Endothelial cell of umbilical vein (primary cell): ENCODE measurements around the gene CHURC1. TPM values are rescaled to one million over a fixed set of nuclear protein-coding genes. Genes with fewer than 3 reads are reported as not detected.

Experiments
- BruUV-seq: library from RNA; stranded (reverse); fragments of 400-500 nt; replicated peaks from 2 replicates; lab custom pipeline; 2021; lab: Mats Ljungman, UMichigan
- CTCF ChIA-PET: fragments of 300-600, 350-600 bp; sonication (Branson Sonifier 250); formaldehyde crosslinking; loops from one replicate; lab custom pipeline; 2021; ENCODE audit warnings: antibody characterized with exemption, inconsistent platforms; lab: Charles Lee
- POLR2A ChIA-PET: fragments of 300-600, 350-600 bp; sonication (Branson Sonifier 250); formaldehyde crosslinking; loops from one replicate; lab custom pipeline; 2021; ENCODE audit warnings: antibody characterized with exemption, inconsistent platforms; lab: Charles Lee
- DNase-seq: peaks from one replicate; pipeline ENCODE4 v3.0.0-alpha.2; 2011; ENCODE audit warnings: low read depth, low spot score
- FAIRE-seq: peaks from 2 replicates; lab custom pipeline; 2011; peaks lifted over from hg19 to GRCh38; lab: Jason Lieb, UNC
- H2AFZ ChIP-seq: 2 replicates; pipeline ENCODE4 v1.6.0; 2012; ENCODE audit warnings: low read depth, low read length, control low read depth, inconsistent platforms
- H3K27ac ChIP-seq: 2 replicates; pipeline ENCODE4 v1.5.1; 2011; ENCODE audit warnings: low read depth, mild to moderate bottlenecking, control low read depth, low read length, moderate library complexity; ENCODE audit not compliant: insufficient read depth
- H3K27me3 ChIP-seq, 2 experiments: 2 replicates each; pipeline versions ENCODE4 v1.6.0 to v1.6.1; 2011; ENCODE audit warnings: low read length in 2 of 2, mixed read lengths in 1 of 2; ENCODE audit not compliant: control insufficient read depth in 2 of 2, insufficient read depth in 2 of 2
- H3K36me3 ChIP-seq, 2 experiments: 2 replicates in 1 of 2; 3 replicates in 1 of 2; pipeline ENCODE4 v1.5.1; 2011; ENCODE audit warnings: low read length in 2 of 2, mild to moderate bottlenecking in 1 of 2, moderate library complexity in 1 of 2; ENCODE audit not compliant: control insufficient read depth in 2 of 2, insufficient read depth in 2 of 2; ENCODE audit errors: extremely low read depth in 1 of 2
- H3K4me1 ChIP-seq: 3 replicates; pipeline ENCODE4 v1.5.1; 2011; ENCODE audit warnings: mild to moderate bottlenecking, low read length; ENCODE audit not compliant: control insufficient read depth, insufficient read depth; ENCODE audit errors: extremely low read depth
- H3K4me2 ChIP-seq: 2 replicates; pipeline ENCODE4 v1.6.1; 2011; ENCODE audit warnings: low read length, control low read depth, mixed read lengths; ENCODE audit not compliant: insufficient read depth
- H3K4me3 ChIP-seq, 3 experiments: fragments of 200-600 bp in 1 of 3; sonication (generic), shearing (Covaris generic) in 1 of 3; replicated peaks in 1 of 3; 2 replicates each; pipeline ENCODE4 v1.5.1; 2011 to 2016; ENCODE audit warnings: control low read depth in 3 of 3, low read length in 3 of 3, mild to moderate bottlenecking in 2 of 3, inconsistent platforms in 1 of 3, low read depth in 1 of 3, moderate library complexity in 1 of 3; ENCODE audit not compliant: insufficient read depth in 1 of 3
- H3K79me2 ChIP-seq: 2 replicates; pipeline ENCODE4 v1.6.0; 2012; ENCODE audit warnings: low read length, inconsistent platforms; ENCODE audit not compliant: control insufficient read depth, insufficient read depth
- H3K9ac ChIP-seq: replicated peaks from 2 replicates; pipeline ENCODE3; 2011; ENCODE audit warnings: low read length, control low read depth; ENCODE audit not compliant: insufficient read depth; ENCODE audit errors: extremely low read depth
- H3K9me1 ChIP-seq: replicated peaks from 3 replicates; pipeline ENCODE4 v1.6.0; 2011; ENCODE audit warnings: mild to moderate bottlenecking, low read length; ENCODE audit not compliant: control insufficient read depth, insufficient read depth; ENCODE audit errors: extremely low read depth
- H3K9me3 ChIP-seq: replicated peaks from 2 replicates; pipeline ENCODE4 v1.5.1; 2012; ENCODE audit warnings: low read length, inconsistent platforms; ENCODE audit not compliant: control insufficient read depth, insufficient read depth
- H4K20me1 ChIP-seq: replicated peaks from 2 replicates; pipeline ENCODE3; 2011; ENCODE audit warnings: mild to moderate bottlenecking, low read length; ENCODE audit not compliant: control insufficient read depth, insufficient read depth; ENCODE audit errors: extremely low read depth
- EZH2 ChIP-seq: IDR thresholded peaks from 2 replicates; pipeline ENCODE4 v1.6.1; 2012; ENCODE audit warnings: borderline replicate concordance, low read depth, mild to moderate bottlenecking, moderate library complexity, low read length, inconsistent platforms; ENCODE audit not compliant: severe bottlenecking
- JUN ChIP-seq: IDR thresholded peaks from 2 replicates; pipeline ENCODE4 v1.6.1; 2011; ENCODE audit warnings: borderline replicate concordance, low read depth; ENCODE audit not compliant: insufficient read length, insufficient read depth
- POLR2A ChIP-seq: IDR thresholded peaks from 2 replicates; pipeline ENCODE4 v1.6.1; 2012; ENCODE audit warnings: low read depth, mild to moderate bottlenecking, control low read depth, low read length
- dilution Hi-C: fragments of 300-500 bp; cut with MboI; formaldehyde crosslinking; loops from one replicate; pipeline ENCODE4 v1.15.0; 2019; ENCODE audit warnings: low sequenced_read_pairs; ENCODE audit not compliant: extremely low pct_ligation_motif_present
- intact Hi-C: fragments of 100-400 bp; cut with micrococcal nuclease; formaldehyde crosslinking; loops from one replicate; pipeline ENCODE4 v1.10.0; 2022
- polyA plus RNA-seq, 4 experiments: library from polyadenylated mRNA; depleted of rRNA in 3 of 4; stranded (reverse) in 3 of 4; unstranded in 1 of 4; fragments of >200 nt; gene quantifications; 2 replicates each; pipeline versions ENCODE4 v1.2.1 to v1.2.3, GENCODE V29; 2011 to 2012; ENCODE audit warnings: missing spikeins in 1 of 4
- total RNA-seq: library from RNA; stranded (reverse); gene quantifications from 2 replicates; pipeline ENCODE4 v1.2.3, GENCODE V29; 2021
- TF ChIP-seq, protein P1 (sequence below): IDR thresholded peaks from 2 replicates; pipeline ENCODE4 v1.6.1; 2011; ENCODE audit not compliant: insufficient read depth, insufficient read length

The CHURC1 gene
- total and polyA plus RNA-seq, 2 donors (not counting 3 experiments of a cell fraction or from before 2014, with no cell fraction given): 44.4 to 62.2 TPM

DNA sequence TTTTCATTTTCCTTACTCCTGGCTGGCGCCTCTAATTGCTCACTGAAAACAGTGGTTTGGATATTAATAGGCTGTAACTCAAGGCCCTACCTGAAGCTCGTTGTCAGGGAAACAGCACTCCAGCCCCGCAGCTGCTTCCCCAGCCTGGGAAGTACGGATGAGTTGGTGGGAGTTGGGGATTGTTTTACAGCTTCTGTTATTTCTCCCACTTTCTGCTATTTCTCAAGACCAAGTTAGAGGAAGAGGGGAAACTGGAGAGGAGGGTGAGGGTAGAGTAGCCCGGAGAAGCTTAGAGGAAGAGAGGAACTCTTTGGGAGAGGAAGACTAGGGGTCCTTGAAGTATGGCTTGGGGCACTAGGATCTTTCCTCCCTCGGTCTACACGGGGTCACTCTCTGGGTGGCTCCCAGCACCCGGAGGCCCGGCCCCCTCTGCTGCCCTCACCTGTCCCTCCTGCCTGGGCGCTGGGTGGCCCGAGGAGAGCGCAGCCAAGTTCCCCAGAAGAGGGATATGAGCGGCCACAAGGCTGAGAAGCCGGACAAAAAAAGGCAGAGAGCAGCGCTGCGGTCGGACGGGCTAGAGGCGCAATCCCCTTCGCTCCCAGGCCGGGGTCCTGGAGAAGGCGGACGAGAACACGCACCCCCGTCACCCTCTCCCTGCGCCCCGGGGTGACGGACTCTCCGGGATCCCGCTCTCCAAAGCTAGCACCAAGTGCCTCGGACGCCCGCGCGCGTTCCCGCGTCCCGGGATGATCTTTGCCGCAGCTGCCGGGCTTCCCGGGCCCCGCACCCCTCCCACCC lies 35.2 kb upstream of the CHURC1 start:
- H4K20me1 ChIP-seq: no peaks in the 10 kb centered on the region
- no peak overlapping the region for H3K4me3 ChIP-seq
- H3K27ac ChIP-seq: no peak overlapping the region
- DNase-seq (no peak), FAIRE-seq (no peak)
- H3K9me3 ChIP-seq: no peaks in the 10 kb centered on the region
- H3K9ac ChIP-seq: no peak overlapping the region
- dilution Hi-C loops (no loop called here), intact Hi-C loops (no loop called here)
- TF ChIP-seq JUN (no peak), EZH2 (peak; percentile 55)
- TF ChIP-seq, protein P1, sequence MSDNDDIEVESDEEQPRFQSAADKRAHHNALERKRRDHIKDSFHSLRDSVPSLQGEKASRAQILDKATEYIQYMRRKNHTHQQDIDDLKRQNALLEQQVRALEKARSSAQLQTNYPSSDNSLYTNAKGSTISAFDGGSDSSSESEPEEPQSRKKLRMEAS: no peak
- H3K4me2 ChIP-seq: peak overlapping the region; percentile 31
- no TSS peak for BruUV-seq
- POLR2A ChIA-PET: no interaction called here
- no peaks in the 10 kb centered on the region for H3K79me2 ChIP-seq
- H3K36me3 ChIP-seq: no peaks in the 10 kb centered on the region
- CTCF ChIA-PET: interaction anchor here (1.2 to 7.4 kb wide), 3 partner anchors 12 to 32 kb away, joined by 4 to 84 read pairs (median 8); no protein-coding TSS in a partner anchor
- no peak overlapping the region for H2AFZ ChIP-seq
- H3K9me1 ChIP-seq: no peaks in the 10 kb centered on the region
- H3K27me3 ChIP-seq: peaks cover 51 to 82% of the 10 kb centered on the region in 2 experiments
- H3K4me1 ChIP-seq: peaks cover 2% of the 10 kb centered on the region

- POLR2A ChIA-PET: no interaction called here
- dilution Hi-C loops: no loop called here
- peak within 1 kb of the TSS; percentile 73 for H2AFZ ChIP-seq
Measured at GRCh38 chr14:64879635-64880220, 34.5 kb upstream of the CHURC1 start, which contains the start of gene SPTB. Gene SPTB (minus strand): TSS chr14:64879907. CDS start chr14:64823094, 56,813 bp downstream.

More at GRCh38 chr14:64879635-64880220, 34.5 kb upstream of the CHURC1 start, which contains the start of gene SPTB:
- Histone ChIP-seq H3K79me2 (no peaks in the 10 kb centered on the region), H3K9me1 (no peaks in the 10 kb centered on the region), H4K20me1 (no peaks in the 10 kb centered on the region), H3K27me3 (peaks cover 50 to 83% of the 10 kb centered on the region in 2 experiments), H3K9me3 (no peaks in the 10 kb centered on the region), H3K9ac (no peak within 1 kb of the TSS), H3K4me2 (peak within 1 kb of the TSS; percentile 70), H3K4me3 (peak within 1 kb of the TSS; percentile 34 to 40 (median 35)), H3K4me1 (peaks cover 2% of the 10 kb centered on the region), H3K27ac (no peak within 1 kb of the TSS), H3K36me3 (no peaks in the 10 kb centered on the region)
- CTCF ChIA-PET: interaction anchor here (1.8 to 7.4 kb wide), 3 partner anchors 11 to 56 kb away, joined by 6 to 84 read pairs (median 8); no protein-coding TSS in a partner anchor
- TF ChIP-seq POLR2A: no peak
- peak; percentile 16 for TF ChIP-seq EZH2
- intact Hi-C loops: no loop called here
- DNase-seq (no peak), FAIRE-seq (no peak)
- no TSS peak for BruUV-seq
